HepG2 (cell line): Measurements from ENCODE around the gene PHKB. TPM values are rescaled to one million over a fixed set of nuclear protein-coding genes. Genes with fewer than 3 reads are reported as not detected.

Source experiments
- ATAD3A ChIP-seq: sonication (generic); formaldehyde crosslinking; IDR thresholded peaks from 2 replicates; pipeline ENCODE4 v1.4.0; 2020; ENCODE audit warnings: missing genetic modification reagents
- GRHL1 ChIP-seq: sonication (generic); formaldehyde crosslinking; conservative IDR thresholded peaks from 2 replicates; pipeline ENCODE4 v1.8.0; 2022; ENCODE audit warnings: missing genetic modification reagents
- GZF1 ChIP-seq: sonication (generic); formaldehyde crosslinking; IDR thresholded peaks from 2 replicates; pipeline ENCODE4 v1.5.1; 2020; ENCODE audit warnings: mild to moderate bottlenecking, missing genetic modification reagents
- IRX3 ChIP-seq: sonication (generic); formaldehyde crosslinking; IDR thresholded peaks from 2 replicates; pipeline ENCODE4 v1.8.1; 2023; ENCODE audit warnings: mild to moderate bottlenecking, low read depth, missing genetic modification reagents, borderline replicate concordance
- JUND ChIP-seq: sonication (generic); formaldehyde crosslinking; IDR thresholded peaks from 2 replicates; pipeline ENCODE4 v1.8.0; 2022; ENCODE audit warnings: mild to moderate bottlenecking, missing genetic modification reagents
- KDM4B ChIP-seq: sonication (generic); formaldehyde crosslinking; IDR thresholded peaks from 2 replicates; pipeline ENCODE4 v1.4.0; 2020; ENCODE audit warnings: missing genetic modification reagents
- KLF16 ChIP-seq, 2 experiments: sonication (generic) in 1 of 2; formaldehyde crosslinking in 1 of 2; IDR thresholded peaks; 2 replicates each; pipeline versions ENCODE4 v1.6.1 to v1.8.0; 2016 to 2023; ENCODE audit warnings: missing genetic modification reagents in 2 of 2, missing compliant biosample characterization in 1 of 2
- MXI1 ChIP-seq: IDR thresholded peaks from 3 replicates; pipeline ENCODE4 v1.6.1; 2012; ENCODE audit warnings: low read depth, low read length, inconsistent platforms, borderline replicate concordance
- NFE2L2 ChIP-seq: fragments of 150-350 bp; IDR thresholded peaks from 2 replicates; pipeline ENCODE4 v1.6.1; 2014; ENCODE audit warnings: low read length
- NFYB ChIP-seq: sonication (generic); formaldehyde crosslinking; IDR thresholded peaks from 2 replicates; pipeline ENCODE4 v1.4.0; 2020; ENCODE audit warnings: missing genetic modification reagents
- PAWR ChIP-seq: sonication (generic); formaldehyde crosslinking; IDR thresholded peaks from 2 replicates; pipeline ENCODE4 v1.4.0; 2020; ENCODE audit warnings: missing genetic modification reagents, mild to moderate bottlenecking, borderline replicate concordance
- PPARG ChIP-seq: conservative IDR thresholded peaks from 2 replicates; pipeline ENCODE4 v1.6.1; 2016; ENCODE audit warnings: missing biosample characterization, missing genetic modification reagents
- RAD21 ChIP-seq: fragments of 450-650 bp; formaldehyde crosslinking; IDR thresholded peaks from 2 replicates; pipeline ENCODE4 v1.5.0; 2020; ENCODE audit warnings: mild to moderate bottlenecking
- RFX5 ChIP-seq: IDR thresholded peaks from 2 replicates; pipeline ENCODE4 v1.6.1; 2011; ENCODE audit warnings: low read depth, low read length, improper control_type of control experiment
- SNAI1 ChIP-seq: sonication (generic); formaldehyde crosslinking; IDR thresholded peaks from 2 replicates; pipeline ENCODE4 v1.5.0; 2020; ENCODE audit warnings: mild to moderate bottlenecking, missing genetic modification reagents, borderline replicate concordance
- SRSF9 ChIP-seq: fragments of 200-400 bp; formaldehyde crosslinking; IDR thresholded peaks from 2 replicates; pipeline ENCODE4 v1.6.1; 2018; ENCODE audit warnings: borderline replicate concordance, mild to moderate bottlenecking, low read depth, low read length; ENCODE audit not compliant: insufficient read depth, poor library complexity, severe bottlenecking
- TMF1 ChIP-seq: sonication (generic); formaldehyde crosslinking; IDR thresholded peaks from 2 replicates; pipeline ENCODE4 v1.8.1; 2022; ENCODE audit warnings: low read depth, missing genetic modification reagents
- YEATS4 ChIP-seq: sonication (generic); formaldehyde crosslinking; IDR thresholded peaks from 2 replicates; pipeline ENCODE4 v1.4.0; 2020; ENCODE audit warnings: missing genetic modification reagents, borderline replicate concordance
- ZNF101 ChIP-seq: sonication (generic); formaldehyde crosslinking; IDR thresholded peaks from 2 replicates; pipeline ENCODE4 v1.4.0; 2020; ENCODE audit warnings: mild to moderate bottlenecking, low read depth, missing genetic modification reagents, borderline replicate concordance
- ZNF274 ChIP-seq: sonication (generic); formaldehyde crosslinking; IDR thresholded peaks from 2 replicates; pipeline ENCODE4 v1.5.1; 2020; ENCODE audit warnings: mild to moderate bottlenecking, missing genetic modification reagents
- ZNF780A ChIP-seq: sonication (generic); formaldehyde crosslinking; IDR thresholded peaks from 2 replicates; pipeline ENCODE4 v1.8.0; 2022; ENCODE audit warnings: mild to moderate bottlenecking, missing genetic modification reagents, moderate library complexity
- polyA plus RNA-seq, 8 experiments: library from polyadenylated mRNA; depleted of rRNA in 3 of 8; stranded (reverse) in 7 of 8; unstranded in 1 of 8; fragments of >200 nt; fragmentation: Illumina TruSeq in 4 of 8; extraction: Trizol in 4 of 8; gene quantifications; 2 replicates each; pipeline versions ENCODE4 v1.2.1 to v1.2.3, GENCODE V29; 2011 to 2016; ENCODE audit warnings: low read depth in 4 of 8, missing spikeins in 1 of 8, mixed read lengths in 1 of 8; ENCODE audit not compliant: insufficient read depth in 1 of 8
- total RNA-seq, 5 experiments: library from RNA; depleted of rRNA; stranded (reverse); fragments of >200 nt; fragmentation: Illumina TruSeq; extraction: Trizol; gene quantifications; 2 replicates each; pipeline ENCODE4 v1.2.3, GENCODE V29; 2016; ENCODE audit warnings: low read depth in 1 of 5
- TF ChIP-seq, protein P1 (sequence below): sonication (generic); formaldehyde crosslinking; IDR thresholded peaks from 2 replicates; pipeline ENCODE4 v1.4.0; 2020; ENCODE audit warnings: mild to moderate bottlenecking, missing genetic modification reagents
- TF ChIP-seq, protein P2 (sequence below): sonication (generic); formaldehyde crosslinking; IDR thresholded peaks from 2 replicates; pipeline ENCODE4 v1.4.0; 2020; ENCODE audit warnings: mild to moderate bottlenecking, missing genetic modification reagents, borderline replicate concordance
- TF ChIP-seq, protein P3 (sequence below): IDR thresholded peaks from 2 replicates; pipeline ENCODE4 v1.6.1; 2016; ENCODE audit warnings: missing compliant biosample characterization, missing genetic modification reagents, borderline replicate concordance

PHKB gene
- total and polyA plus RNA-seq, 2 of the 13 experiments (the other 11 are each of a cell fraction or from before 2014, with no cell fraction given) = 66.0 to 80.8 TPM

DNA sequence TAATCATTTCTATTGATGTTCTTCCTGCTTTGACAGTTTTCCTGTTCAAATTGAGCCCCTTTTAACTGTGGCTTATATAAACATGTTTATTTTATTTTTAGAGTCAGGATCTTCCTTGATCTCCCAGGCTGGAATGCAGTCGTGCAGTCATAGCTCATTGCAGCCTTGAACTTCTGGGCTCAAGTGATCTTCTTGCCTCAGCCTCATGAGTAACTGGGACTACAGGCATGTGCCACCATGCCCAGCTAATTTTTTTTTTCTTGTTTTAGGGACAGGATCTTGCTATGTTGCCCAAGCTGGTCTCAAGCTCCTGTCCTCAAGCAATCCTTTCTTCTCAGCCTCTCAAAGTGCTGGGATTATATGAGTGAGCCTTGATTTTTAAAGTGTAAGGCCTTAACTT lies 14.7 kb downstream of the PHKB start (continued):
- TF ChIP-seq TMF1 (CRISPR knock-in tag) (no peak), YEATS4 (CRISPR knock-in tag) (no peak; the same call in 1 of the 2 replicates), KLF16 (CRISPR knock-in tag; IDR thresholded peaks at IDR 0.05) (peak in 1 of 2 experiments; percentile 71; a peak in 1 of 4 replicates), GZF1 (CRISPR knock-in tag) (no peak), PAWR (CRISPR knock-in tag) (no peak), RFX5 (no peak), KDM4B (CRISPR knock-in tag) (no peak), JUND (CRISPR knock-in tag) (no peak), SRSF9 (no peak), SNAI1 (CRISPR knock-in tag) (no peak), ZNF274 (CRISPR knock-in tag) (no peak), GRHL1 (CRISPR knock-in tag) (no peak), ATAD3A (CRISPR knock-in tag) (no peak), NFE2L2 (no peak), MXI1 (peak; percentile 48; the same call in 1 of the 3 replicates), NFYB (CRISPR knock-in tag) (no peak), ZNF780A (CRISPR knock-in tag) (no peak), IRX3 (CRISPR knock-in tag) (no peak), ZNF101 (no peak), RAD21 (CRISPR knock-in tag) (no peak), PPARG (CRISPR knock-in tag) (peak; percentile 64)
- TF ChIP-seq, protein P1, sequence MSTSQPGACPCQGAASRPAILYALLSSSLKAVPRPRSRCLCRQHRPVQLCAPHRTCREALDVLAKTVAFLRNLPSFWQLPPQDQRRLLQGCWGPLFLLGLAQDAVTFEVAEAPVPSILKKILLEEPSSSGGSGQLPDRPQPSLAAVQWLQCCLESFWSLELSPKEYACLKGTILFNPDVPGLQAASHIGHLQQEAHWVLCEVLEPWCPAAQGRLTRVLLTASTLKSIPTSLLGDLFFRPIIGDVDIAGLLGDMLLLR (CRISPR knock-in tag) = no peak
- TF ChIP-seq, protein P2, sequence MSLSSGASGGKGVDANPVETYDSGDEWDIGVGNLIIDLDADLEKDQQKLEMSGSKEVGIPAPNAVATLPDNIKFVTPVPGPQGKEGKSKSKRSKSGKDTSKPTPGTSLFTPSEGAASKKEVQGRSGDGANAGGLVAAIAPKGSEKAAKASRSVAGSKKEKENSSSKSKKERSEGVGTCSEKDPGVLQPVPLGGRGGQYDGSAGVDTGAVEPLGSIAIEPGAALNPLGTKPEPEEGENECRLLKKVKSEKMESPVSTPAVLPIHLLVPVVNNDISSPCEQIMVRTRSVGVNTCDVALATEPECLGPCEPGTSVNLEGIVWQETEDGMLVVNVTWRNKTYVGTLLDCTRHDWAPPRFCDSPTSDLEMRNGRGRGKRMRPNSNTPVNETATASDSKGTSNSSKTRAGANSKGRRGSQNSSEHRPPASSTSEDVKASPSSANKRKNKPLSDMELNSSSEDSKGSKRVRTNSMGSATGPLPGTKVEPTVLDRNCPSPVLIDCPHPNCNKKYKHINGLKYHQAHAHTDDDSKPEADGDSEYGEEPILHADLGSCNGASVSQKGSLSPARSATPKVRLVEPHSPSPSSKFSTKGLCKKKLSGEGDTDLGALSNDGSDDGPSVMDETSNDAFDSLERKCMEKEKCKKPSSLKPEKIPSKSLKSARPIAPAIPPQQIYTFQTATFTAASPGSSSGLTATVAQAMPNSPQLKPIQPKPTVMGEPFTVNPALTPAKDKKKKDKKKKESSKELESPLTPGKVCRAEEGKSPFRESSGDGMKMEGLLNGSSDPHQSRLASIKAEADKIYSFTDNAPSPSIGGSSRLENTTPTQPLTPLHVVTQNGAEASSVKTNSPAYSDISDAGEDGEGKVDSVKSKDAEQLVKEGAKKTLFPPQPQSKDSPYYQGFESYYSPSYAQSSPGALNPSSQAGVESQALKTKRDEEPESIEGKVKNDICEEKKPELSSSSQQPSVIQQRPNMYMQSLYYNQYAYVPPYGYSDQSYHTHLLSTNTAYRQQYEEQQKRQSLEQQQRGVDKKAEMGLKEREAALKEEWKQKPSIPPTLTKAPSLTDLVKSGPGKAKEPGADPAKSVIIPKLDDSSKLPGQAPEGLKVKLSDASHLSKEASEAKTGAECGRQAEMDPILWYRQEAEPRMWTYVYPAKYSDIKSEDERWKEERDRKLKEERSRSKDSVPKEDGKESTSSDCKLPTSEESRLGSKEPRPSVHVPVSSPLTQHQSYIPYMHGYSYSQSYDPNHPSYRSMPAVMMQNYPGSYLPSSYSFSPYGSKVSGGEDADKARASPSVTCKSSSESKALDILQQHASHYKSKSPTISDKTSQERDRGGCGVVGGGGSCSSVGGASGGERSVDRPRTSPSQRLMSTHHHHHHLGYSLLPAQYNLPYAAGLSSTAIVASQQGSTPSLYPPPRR = peak; percentile 85; the same call in 1 of the 2 replicates
- TF ChIP-seq, protein P3, sequence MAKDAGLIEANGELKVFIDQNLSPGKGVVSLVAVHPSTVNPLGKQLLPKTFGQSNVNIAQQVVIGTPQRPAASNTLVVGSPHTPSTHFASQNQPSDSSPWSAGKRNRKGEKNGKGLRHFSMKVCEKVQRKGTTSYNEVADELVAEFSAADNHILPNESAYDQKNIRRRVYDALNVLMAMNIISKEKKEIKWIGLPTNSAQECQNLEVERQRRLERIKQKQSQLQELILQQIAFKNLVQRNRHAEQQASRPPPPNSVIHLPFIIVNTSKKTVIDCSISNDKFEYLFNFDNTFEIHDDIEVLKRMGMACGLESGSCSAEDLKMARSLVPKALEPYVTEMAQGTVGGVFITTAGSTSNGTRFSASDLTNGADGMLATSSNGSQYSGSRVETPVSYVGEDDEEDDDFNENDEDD (CRISPR knock-in tag) = no peak
